SK-N-MC (cell line): ENCODE data around the gene KCTD16.

Experiments
- EZH2 ChIP-seq: fragments of 200-600 bp; sonication (generic); IDR thresholded peaks from one replicate; pipeline ENCODE4 v1.6.1; 2017; ENCODE audit warnings: antibody characterized with exemption
- POLR2AphosphoS5 ChIP-seq: IDR thresholded peaks from 2 replicates; pipeline ENCODE4 v1.6.1; 2012; ENCODE audit warnings: mild to moderate bottlenecking, low read depth, low read length, borderline replicate concordance

DNA sequence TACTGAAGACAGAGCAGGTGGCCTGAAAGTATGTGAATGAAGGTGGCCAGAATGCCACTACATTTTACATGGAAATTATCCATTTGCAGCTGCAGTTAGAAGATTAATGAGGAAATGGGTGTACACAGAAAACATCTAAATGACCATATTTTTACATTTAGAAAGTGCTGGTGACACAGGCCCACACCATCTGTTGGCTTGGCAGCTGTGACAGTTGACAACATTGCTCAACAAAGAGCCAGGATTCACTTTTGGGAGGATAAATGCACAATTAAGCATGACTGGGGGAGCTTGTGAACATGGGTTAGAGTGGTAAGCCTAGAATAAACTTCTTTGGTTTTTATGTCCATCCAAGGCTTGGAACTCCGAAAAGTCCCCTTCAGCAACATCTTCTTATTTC is 360.5 kb downstream of the KCTD16 start:
- TF ChIP-seq POLR2AphosphoS5 (no peak), EZH2 (no peak)
